ENCODE measurements around the gene KLRG1.

Gene KLRG1

DNA sequence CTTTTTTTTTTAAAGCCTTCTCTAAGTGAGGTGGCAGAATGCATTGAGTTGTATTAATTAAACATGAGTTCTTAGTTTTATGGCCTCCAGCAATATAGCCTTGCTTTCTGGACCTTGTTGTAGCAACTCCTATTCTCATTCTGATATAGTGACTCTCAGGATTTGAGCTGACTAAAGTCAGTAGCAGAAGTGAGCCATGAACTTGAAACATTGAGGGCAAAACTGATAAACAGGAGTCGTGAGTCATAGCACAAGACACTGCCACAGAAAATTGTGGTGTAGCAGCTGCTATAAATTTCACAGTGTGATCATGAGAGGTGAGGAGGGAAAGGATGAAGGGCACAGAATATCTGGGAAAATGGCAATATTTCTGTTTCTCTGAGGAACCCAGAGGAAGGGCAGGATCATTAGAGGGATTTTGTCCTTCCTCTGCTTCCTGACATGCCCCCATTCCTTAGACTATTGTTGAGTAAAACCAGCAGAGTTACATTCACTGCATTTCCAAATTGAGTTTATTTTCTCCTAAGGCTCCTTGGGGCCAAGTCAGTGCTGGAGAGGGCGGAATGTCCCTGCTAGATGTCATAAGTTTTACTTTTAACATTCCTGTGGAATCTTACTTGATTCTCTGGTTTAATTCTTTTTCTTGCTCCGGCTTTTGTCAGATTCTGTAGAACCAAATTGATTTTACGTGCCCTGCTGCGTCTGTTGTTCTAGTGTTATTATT lies 7.5 kb downstream of the KLRG1 start:
- no peaks in the 10 kb centered on the region for H4K20me1 ChIP-seq (ENCODE audit: insufficient read depth, low read length)
- no peaks in the 10 kb centered on the region for H3K9me3 ChIP-seq (ENCODE audit: insufficient read depth, low read length, severe bottlenecking)
- no peaks in the 10 kb centered on the region for H3K36me3 ChIP-seq (ENCODE audit: insufficient read depth, low read length)
- DNase-seq = no peak
- no peaks in the 10 kb centered on the region for H3K79me2 ChIP-seq (ENCODE audit: insufficient read depth, low read length)
- no peak overlapping the region for H3K4me3 ChIP-seq (ENCODE audit: low read depth in 1 of 2, low read length in 2 of 2)
- H3K4me1 ChIP-seq (ENCODE audit: insufficient read depth, low read length) = no peaks in the 10 kb centered on the region
- no peak overlapping the region for H2AFZ ChIP-seq (ENCODE audit: low read depth, low read length)
- H3K27ac ChIP-seq (ENCODE audit: low read length) = no peak overlapping the region
- H3K27me3 ChIP-seq (ENCODE audit: insufficient read depth, low read length, poor library complexity) = no peaks in the 10 kb centered on the region
- no peak overlapping the region for H3K9ac ChIP-seq (ENCODE audit: low read depth, low read length)
- ATAC-seq (ENCODE audit: insufficient read depth, low read depth) = no peak
- TF ChIP-seq, protein P1, sequence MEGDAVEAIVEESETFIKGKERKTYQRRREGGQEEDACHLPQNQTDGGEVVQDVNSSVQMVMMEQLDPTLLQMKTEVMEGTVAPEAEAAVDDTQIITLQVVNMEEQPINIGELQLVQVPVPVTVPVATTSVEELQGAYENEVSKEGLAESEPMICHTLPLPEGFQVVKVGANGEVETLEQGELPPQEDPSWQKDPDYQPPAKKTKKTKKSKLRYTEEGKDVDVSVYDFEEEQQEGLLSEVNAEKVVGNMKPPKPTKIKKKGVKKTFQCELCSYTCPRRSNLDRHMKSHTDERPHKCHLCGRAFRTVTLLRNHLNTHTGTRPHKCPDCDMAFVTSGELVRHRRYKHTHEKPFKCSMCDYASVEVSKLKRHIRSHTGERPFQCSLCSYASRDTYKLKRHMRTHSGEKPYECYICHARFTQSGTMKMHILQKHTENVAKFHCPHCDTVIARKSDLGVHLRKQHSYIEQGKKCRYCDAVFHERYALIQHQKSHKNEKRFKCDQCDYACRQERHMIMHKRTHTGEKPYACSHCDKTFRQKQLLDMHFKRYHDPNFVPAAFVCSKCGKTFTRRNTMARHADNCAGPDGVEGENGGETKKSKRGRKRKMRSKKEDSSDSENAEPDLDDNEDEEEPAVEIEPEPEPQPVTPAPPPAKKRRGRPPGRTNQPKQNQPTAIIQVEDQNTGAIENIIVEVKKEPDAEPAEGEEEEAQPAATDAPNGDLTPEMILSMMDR (IDR thresholded peaks at IDR 0.05; ENCODE audit: borderline replicate concordance, extremely low read depth, low read length, poor library complexity, severe bottlenecking) = no peak
- no peak for TF ChIP-seq EZH2 (IDR thresholded peaks at IDR 0.05; ENCODE audit: borderline replicate concordance, low read depth, low read length, severe bottlenecking)
- no peak overlapping the region for H3K4me2 ChIP-seq (ENCODE audit: insufficient read depth, low read length)

DNA sequence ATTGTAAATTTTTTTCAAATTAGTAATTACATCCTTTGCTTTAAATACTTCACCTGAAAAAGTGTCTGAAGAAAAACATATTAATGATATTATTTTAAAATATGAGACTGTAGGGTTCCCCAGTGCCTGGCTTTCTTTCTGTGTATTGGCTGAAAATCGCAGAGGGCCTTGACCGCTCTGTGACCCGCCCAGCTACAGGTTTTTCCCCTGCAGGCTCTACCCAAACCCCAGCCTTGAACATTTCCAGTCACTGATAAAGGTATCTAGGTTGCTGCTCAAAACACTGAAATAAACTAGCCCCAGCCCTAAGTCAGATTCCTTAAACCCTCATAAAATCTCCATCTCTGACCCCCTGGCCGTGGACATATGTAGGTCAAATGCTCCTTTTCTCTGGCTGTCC lies 11.9 kb downstream of the KLRG1 start:
- no peak for ATAC-seq (ENCODE audit: insufficient read depth, low read depth)
- DNase-seq = no peak
- TF ChIP-seq, protein P1 (IDR thresholded peaks at IDR 0.05; ENCODE audit: borderline replicate concordance, extremely low read depth, low read length, poor library complexity, severe bottlenecking) = no peak
- no peak for TF ChIP-seq EZH2 (IDR thresholded peaks at IDR 0.05; ENCODE audit: borderline replicate concordance, low read depth, low read length, severe bottlenecking)
- no peaks in the 10 kb centered on the region for H3K36me3 ChIP-seq (ENCODE audit: insufficient read depth, low read length)
- H3K9me3 ChIP-seq (ENCODE audit: insufficient read depth, low read length, severe bottlenecking) = no peaks in the 10 kb centered on the region
- H3K4me2 ChIP-seq (ENCODE audit: insufficient read depth, low read length) = no peak overlapping the region
- H4K20me1 ChIP-seq (ENCODE audit: insufficient read depth, low read length) = no peaks in the 10 kb centered on the region
- no peak overlapping the region for H3K27ac ChIP-seq (ENCODE audit: low read length)
- no peaks in the 10 kb centered on the region for H3K27me3 ChIP-seq (ENCODE audit: insufficient read depth, low read length, poor library complexity)
- no peak overlapping the region for H2AFZ ChIP-seq (ENCODE audit: low read depth, low read length)
- H3K4me3 ChIP-seq (ENCODE audit: low read depth in 1 of 2, low read length in 2 of 2) = no peak overlapping the region
- H3K79me2 ChIP-seq (ENCODE audit: insufficient read depth, low read length) = no peaks in the 10 kb centered on the region
- H3K9ac ChIP-seq (ENCODE audit: low read depth, low read length) = no peak overlapping the region
- no peaks in the 10 kb centered on the region for H3K4me1 ChIP-seq (ENCODE audit: insufficient read depth, low read length)

DNA sequence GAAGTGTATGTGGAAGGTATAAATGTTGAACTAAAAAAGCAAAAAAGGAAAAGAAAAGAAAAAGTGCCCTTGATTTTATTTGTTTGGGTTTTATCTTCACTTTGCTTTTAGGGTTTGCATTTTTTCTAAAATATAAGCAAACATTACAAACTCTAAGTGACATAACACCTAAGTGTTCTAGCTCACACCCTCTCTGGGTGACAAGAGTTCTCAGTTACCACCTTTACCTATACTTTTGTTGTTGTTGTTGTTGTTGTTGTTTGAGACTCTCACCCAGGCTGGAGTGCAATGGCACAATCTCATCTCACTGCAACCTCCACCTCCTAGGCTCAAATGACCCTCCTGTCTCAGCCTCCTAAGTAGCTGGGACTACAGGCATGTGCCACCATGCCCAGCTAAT lies 13.0 kb downstream of the KLRG1 start:
- Histone ChIP-seq H3K36me3 (ENCODE audit: insufficient read depth, low read length) (no peaks in the 10 kb centered on the region), H3K4me1 (ENCODE audit: insufficient read depth, low read length) (no peaks in the 10 kb centered on the region), H2AFZ (ENCODE audit: low read depth, low read length) (no peak overlapping the region), H3K9me3 (ENCODE audit: insufficient read depth, low read length, severe bottlenecking) (no peaks in the 10 kb centered on the region), H3K4me2 (ENCODE audit: insufficient read depth, low read length) (no peak overlapping the region), H4K20me1 (ENCODE audit: insufficient read depth, low read length) (no peaks in the 10 kb centered on the region), H3K9ac (ENCODE audit: low read depth, low read length) (no peak overlapping the region), H3K27ac (ENCODE audit: low read length) (no peak overlapping the region), H3K4me3 (ENCODE audit: low read depth in 1 of 2, low read length in 2 of 2) (no peak overlapping the region), H3K27me3 (ENCODE audit: insufficient read depth, low read length, poor library complexity) (no peaks in the 10 kb centered on the region), H3K79me2 (ENCODE audit: insufficient read depth, low read length) (no peaks in the 10 kb centered on the region)
- ATAC-seq (ENCODE audit: insufficient read depth, low read depth) (no peak), DNase-seq (no peak)
- TF ChIP-seq EZH2 (IDR thresholded peaks at IDR 0.05; ENCODE audit: borderline replicate concordance, low read depth, low read length, severe bottlenecking) = no peak
- TF ChIP-seq, protein P1 (IDR thresholded peaks at IDR 0.05; ENCODE audit: borderline replicate concordance, extremely low read depth, low read length, poor library complexity, severe bottlenecking) = no peak

Data from DND-41 (cell line).